ENCODE data around the gene PRDX5.

The PRDX5 gene

GRCh38 chr11:64317961-64318765 is at the start of gene PRDX5:
Gene PRDX5 (plus strand): TSS chr11:64318121. CDS start chr11:64318216, 95 bp downstream.
- DNase-seq: peak; percentile 83

GRCh38 chr11:64268893-64269539 is 48.9 kb upstream of the PRDX5 start:
- no peak for DNase-seq

DNA sequence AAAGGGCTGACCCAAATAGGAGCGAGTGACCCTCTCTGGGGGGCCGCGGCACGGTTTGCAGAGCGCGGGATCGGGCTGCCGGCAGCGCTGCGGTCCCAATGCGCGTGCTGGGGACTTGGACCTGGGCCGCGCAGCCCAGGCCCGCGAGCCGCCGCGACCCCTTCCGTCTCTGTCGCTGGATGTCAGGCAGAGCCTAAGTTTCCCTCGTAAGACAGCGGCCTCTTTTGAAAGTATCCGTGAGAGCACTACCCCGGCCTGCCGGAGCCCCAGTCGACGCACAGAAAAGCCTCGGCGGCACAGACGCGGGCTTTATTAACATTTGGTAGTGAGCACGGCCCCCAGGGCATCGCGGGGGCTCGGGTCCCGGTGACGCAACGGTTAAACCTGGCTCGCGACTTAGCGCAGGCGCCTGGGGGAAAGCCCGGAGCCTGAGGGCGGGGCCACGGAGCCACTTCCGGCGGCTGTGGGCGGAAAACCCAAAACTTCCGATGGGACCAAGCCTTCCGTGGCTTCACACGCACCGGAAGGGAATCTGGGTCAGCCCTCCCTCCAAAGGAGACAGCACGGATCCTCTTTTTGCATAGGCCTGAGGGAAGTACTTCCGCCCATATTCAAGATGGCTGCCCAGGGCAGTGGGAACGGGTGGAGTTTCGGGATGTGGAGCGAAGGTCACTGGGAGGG is 48.2 kb upstream of the PRDX5 start:
- peak; percentile 98 for DNase-seq

DNA sequence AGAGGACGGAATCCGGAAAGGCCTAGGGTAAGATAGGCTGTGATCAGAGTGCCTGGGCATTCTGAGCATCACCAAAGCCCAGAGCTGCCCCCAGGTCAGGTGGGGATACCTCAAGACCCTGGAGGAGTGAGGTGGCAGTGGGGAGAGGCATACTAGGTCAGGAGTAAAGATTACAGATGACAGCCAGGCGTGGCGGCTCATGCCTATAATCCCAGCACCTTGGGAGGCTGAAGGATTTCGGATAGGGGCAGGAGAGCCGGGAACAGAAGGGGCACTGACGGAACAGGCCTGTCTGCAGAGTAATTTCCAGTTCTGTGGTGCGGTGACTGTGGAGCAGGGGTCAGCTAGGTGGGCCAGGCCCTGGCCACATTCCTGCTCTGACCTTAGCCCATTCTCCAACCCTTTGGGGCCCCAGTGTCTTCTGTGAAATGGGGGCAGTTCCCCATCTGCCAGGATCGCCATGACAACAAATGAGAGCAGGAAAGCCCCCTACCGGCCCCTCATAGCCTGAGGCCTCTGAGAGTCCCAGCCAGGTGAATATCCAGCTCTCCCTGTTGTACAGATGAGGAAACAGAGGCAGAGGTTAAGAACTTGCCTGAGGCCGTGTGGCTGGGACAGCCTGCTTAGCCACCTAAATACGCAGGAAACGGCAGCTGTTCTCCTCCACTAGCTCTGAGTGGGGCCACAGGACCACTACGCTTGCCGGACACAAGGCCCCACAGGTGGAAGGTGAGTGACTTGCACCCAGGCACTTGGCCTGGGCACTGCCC is 42.7 kb upstream of the PRDX5 start:
- DNase-seq: no peak

GRCh38 chr11:64275841-64276240 is 42.1 kb upstream of the PRDX5 start:
- no peak for DNase-seq

DNA sequence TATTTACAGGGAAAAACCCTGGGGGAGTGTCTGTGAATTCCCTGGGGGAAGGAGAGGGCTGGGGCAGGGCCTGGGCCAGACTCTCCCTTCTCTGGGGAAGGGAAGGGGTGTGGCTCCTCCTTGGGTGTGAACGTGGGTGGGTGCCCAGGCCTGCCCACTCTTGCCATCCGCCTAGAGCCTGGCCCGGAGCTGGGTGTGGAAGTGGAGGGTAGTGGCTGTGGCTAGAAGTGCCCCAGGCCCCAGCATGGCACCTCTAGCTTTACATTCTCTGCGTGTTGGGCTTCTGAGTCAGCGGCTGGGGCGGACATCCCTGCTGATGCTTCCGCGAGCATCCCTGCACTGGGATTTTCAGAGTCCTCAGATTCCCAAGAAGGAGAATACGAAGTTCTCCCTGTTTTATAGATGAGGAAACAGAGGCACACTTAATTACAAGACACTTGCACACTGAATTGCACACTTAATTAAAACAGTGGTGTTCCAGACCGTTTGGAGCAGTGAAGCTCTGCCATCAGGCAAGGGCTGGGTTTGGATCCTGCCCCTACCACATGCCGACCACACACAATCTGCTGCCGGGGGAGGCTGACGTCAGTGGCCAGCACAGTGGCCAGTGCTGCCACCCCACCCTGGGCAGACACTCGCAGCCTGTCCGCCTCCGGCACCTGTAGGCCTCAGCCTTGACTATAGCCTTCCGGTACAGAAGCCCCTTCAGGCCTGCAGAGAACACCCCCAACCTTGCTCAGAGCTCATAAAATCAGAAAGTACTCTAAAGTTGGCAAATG is 41.1 kb upstream of the PRDX5 start:
- DNase-seq: no peak

GRCh38 chr11:64278576-64279190 is 39.2 kb upstream of the PRDX5 start:
- DNase-seq: no peak

DNA sequence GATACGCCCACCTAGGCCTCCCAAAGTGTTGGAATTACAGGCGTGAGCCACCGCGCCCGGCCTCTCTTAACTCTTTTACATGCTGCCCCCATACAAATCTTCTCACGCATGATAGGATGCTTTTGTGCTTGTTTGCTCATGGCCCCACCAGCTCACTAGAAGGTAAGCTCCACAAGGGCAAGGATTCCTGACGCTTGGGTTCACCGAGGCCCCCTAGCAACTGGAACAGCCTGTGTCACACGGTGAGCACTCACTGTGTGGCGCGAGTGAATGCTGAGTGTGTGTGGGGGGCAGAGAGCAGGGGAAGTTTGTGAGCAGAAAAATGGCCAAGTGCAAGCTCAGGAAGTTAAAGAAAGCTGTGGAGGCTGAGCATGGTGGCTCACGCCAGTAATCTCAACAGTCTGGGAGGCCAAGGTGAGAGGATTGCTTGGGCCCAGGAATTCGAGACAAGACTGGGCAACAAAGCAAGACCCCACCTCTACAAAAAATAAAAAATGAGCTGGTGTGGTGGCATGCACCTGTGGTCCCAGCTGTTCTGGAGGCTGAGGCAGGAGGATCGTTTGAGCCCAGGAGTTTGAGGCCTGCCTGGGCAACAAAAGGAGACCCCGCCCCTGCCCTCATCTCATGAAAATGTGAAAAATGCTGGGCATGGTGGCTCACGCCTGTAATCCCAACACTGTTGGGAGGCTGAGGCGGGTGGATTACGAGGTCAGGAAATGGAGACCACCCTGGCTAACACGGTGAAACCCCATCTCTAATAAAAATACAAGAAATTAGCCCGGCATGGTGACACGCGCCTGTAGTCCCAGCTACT is 35.8 kb upstream of the PRDX5 start:
- no peak for DNase-seq

- DNase-seq: no peak
Measured at GRCh38 chr11:64283092-64283491, 34.8 kb upstream of the PRDX5 start.

GRCh38 chr11:64284048-64284961 is 33.6 kb upstream of the PRDX5 start, which contains the start of gene BAD:
Gene BAD (minus strand): TSS chr11:64284665. CDS start chr11:64284368, 297 bp downstream.
- DNase-seq: peak; percentile 77

DNA sequence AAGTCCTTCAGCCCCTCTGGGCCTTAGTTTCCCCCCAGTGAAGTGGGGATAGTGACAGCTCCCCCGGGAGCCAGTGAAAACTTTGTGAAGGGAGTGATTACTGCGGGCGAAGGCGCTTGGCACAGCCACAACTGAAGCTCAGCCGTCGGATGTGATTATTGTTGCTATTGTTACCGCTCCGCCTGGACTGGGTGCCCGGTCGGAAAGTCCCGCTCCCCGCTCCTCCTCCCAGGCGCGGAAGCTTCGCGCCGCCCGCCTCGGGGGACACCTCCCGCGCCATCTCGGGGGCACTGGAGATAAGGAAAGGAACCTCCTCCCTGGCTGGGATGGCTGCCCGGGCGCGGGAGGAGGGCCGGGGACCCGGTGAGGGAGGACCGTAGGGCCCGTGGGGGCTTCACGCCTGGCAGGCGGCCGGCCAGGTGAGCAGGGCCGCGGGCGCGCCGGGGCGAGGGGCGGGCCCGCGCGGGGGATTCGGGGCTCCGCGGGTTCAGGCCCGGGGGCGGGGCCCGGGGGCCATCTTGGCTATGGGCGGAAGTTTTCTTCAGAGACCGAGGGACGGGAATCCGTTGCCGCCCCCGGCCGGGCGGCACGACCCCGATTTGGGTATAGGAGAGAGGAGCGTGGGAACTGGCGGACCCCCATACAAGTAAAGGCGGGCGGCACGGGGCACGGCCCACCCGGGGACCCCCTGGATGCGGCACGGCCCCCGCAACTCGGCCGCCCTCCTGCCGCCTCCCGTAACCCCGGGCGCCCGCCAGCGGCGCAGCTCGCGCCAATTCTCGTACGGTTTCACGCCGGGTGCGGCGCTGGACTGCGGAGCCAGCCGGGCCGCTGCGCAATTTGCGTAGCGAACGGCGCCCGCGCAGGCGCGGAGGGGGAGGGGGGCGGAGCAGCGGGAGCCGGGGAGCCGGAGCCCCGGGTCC is 32.7 kb upstream of the PRDX5 start, which contains the start of gene GPR137:
Gene GPR137 (plus strand): TSS at position 887 of the 923 bp plus-strand sequence. CDS start 677 bp downstream, outside the sequence.
- peak; percentile 71 for DNase-seq

DNA sequence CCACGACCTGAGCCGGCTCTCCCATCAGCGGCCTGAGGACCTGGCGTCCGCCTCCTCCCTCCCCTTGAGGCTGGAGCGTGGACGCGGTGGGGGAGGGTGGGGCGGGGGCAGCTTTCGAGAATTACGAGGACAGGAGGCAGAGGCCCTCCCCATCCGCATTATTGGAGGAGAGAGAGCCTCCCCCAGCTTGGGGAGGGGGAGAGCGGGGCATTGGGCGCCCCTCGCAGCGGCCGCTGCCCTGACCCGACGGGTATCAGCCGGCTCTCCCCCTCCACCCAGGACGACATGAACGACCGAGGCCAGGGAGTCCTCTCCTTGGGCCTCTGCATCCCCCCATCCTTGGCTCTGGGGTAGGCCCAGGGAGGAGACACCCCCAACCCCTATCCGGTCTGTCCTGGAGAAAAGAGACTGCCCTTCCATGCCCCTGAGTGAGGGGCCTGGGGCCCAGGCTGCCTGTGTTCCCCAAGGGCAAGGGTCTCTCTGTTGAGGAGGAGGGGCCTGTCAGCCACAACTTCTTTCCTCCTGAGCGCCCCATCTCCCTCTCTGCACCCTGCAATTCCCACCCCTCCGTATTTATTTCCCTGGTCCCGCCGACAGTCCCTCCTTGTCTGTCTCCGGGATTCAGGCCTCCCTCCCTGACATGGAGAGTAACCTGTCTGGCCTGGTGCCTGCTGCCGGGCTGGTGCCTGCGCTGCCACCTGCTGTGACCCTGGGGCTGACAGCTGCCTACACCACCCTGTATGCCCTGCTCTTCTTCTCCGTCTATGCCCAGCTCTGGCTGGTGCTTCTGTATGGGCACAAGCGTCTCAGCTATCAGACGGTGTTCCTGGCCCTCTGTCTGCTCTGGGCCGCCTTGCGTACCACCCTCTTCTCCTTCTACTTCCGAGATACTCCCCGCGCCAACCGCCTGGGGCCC is 31.8 kb upstream of the PRDX5 start:
- DNase-seq: no peak

DNA sequence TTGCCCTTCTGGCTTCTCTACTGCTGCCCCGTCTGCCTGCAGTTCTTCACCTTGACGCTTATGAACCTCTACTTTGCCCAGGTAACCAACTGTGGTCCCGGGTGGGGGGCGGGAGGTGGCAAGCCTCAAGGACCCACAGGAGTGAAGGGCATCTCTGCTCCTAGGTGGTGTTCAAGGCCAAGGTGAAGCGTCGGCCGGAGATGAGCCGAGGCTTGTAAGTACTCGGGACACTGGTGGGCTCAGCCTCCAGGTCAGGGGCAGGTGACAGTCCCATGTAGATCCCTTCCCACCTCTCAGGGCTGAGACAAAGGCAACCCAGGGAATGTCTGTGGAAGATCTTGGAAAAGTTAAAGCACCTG is 31.1 kb upstream of the PRDX5 start:
- no peak for DNase-seq

DNA sequence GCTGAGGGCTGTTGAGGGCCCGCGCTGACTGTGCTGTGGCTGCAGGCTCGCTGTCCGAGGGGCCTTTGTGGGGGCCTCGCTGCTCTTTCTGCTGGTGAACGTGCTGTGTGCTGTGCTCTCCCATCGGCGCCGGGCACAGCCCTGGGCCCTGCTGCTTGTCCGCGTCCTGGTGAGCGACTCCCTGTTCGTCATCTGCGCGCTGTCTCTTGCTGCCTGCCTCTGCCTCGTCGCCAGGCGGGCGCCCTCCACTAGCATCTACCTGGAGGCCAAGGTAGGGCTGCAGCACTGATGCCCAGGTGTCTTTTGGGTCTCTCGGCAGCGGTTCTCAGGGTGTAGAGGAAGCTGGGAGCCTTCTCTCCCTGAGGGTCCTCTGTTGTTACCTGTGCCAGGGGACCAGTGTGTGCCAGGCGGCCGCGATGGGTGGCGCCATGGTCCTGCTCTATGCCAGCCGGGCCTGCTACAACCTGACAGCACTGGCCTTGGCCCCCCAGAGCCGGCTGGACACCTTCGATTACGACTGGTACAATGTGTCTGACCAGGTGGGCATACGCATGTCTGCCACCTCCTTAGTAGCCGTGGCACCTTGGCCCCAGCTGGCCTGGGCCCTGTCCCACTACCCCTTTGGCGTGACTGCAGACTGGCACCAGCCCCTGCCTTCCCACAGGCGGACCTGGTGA is 30.1 kb upstream of the PRDX5 start:
- no peak for DNase-seq

- no peak for DNase-seq
Measured at GRCh38 chr11:64288353-64288750, 29.6 kb upstream of the PRDX5 start.

GRCh38 chr11:64289002-64289564 is 28.8 kb upstream of the PRDX5 start:
- DNase-seq: no peak
